ENCODE results near the gene MTNR1A.
A peak's percentile ranks its signal among the peaks of the same experiment; 100 is the strongest.
"Not testable (repeated sequence)": the region's sequence is repeated elsewhere in the genome, so short reads cannot be mapped to it uniquely, and the experiment has no call there.

The MTNR1A gene

GRCh38 chr4:186560647-186561046 lies 5.3 kb upstream of the MTNR1A start:
- no peak for DNase-seq

DNA sequence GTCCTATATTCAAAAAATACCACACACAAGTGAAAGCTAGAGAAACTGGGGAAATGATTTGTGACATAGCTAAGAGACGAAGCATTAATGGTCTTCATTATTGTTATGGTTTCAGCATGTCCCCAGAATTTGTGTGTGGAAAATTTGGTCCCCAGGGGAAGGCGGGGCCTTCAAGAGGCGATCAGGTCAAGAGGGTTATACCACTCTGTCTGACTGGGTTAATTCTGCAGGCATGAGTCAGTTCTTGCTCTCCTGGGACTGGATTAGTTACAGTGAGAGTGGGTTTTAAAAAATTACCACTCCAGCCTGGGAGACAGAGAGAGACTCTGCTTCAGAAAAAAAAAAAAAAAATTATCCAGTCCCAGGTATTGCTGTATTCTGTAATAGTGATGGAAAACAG lies 2.1 kb upstream of the MTNR1A start:
- no peak for DNase-seq

DNA sequence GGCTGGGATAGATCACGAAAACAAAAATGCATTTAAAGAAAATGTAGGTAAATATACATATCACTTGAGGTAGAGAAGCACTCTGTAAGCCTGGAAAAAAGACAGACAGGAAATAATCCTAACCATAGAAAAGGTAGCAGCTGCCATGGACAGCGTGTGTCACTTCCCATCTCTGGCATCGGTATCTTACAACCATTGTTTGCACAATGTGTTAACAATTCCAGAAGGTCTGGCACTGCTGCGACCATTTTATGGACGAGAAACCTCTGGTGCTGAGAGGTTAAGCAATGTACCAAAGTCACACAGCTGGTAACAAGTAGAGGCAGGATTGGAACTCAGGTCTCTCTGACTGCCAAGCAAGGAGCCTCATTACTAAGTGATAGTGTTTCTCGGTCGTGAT lies 1.7 kb upstream of the MTNR1A start:
- no peak for DNase-seq

DNA sequence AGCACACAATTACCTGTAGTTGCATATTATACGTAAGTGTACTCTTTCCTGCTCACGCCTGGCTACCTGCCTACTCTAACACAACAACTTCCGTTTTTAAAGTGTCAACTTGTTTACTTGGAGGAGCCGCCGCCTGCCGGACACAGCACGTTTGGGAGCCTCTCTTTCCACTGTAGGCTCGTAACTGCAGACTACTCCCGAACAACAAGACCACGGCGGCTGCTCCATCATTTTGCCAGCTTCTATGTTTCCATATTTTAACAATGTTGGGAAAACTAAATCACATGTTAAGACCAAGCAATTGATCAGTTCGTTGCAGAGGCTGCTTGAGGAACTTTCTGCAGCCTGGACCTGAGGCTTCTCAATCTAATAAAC lies 841 bp downstream of the MTNR1A start:
- peak; percentile 46 for DNase-seq

DNA sequence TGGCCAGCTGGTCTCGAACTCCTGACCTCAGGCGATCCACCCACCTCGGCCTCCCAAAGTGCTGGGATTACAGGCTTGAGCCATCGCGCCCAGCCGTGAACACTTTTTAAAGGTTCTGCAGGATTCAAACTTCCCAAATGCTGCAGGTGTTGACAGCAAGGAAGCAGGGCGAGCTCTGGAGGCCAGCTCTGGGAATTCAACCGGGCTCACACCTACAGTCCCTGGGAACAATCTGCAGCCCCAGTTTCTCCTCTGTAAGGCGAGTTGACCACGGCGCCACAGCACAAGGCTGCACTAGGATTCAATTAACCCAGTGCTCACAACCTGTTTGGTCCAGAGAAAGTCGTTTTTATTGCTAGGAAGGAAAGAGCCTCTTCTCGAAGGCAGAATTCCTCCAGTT lies 1.6 kb downstream of the MTNR1A start:
- DNase-seq: no peak

- no peak for DNase-seq
Measured at GRCh38 chr4:186551849-186552248, 3.5 kb downstream of the MTNR1A start.

- no peak for DNase-seq
Measured at GRCh38 chr4:186545436-186545835, 9.9 kb downstream of the MTNR1A start.

DNA sequence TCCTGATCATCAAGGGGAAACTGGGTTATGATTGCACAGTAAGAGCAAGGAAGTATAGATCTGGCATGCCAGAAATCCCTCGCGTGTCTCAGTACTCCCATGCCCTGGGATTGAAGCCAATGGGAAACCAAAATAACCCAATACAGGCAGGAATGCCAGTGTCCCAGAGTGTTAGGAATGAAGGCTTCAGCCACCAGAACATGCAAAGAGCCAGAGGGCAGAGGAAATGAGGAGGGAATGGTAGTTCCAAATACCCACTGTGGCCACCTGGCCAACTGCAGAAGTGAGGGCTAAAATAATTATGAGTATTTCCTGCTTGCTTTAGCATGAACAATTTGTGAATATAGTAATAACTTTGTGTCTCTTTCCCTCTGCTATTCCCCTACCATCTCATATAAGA lies 12.2 kb downstream of the MTNR1A start:
- DNase-seq: no peak

- no peak for DNase-seq
Measured at GRCh38 chr4:186541801-186542200, 13.6 kb downstream of the MTNR1A start.

DNA sequence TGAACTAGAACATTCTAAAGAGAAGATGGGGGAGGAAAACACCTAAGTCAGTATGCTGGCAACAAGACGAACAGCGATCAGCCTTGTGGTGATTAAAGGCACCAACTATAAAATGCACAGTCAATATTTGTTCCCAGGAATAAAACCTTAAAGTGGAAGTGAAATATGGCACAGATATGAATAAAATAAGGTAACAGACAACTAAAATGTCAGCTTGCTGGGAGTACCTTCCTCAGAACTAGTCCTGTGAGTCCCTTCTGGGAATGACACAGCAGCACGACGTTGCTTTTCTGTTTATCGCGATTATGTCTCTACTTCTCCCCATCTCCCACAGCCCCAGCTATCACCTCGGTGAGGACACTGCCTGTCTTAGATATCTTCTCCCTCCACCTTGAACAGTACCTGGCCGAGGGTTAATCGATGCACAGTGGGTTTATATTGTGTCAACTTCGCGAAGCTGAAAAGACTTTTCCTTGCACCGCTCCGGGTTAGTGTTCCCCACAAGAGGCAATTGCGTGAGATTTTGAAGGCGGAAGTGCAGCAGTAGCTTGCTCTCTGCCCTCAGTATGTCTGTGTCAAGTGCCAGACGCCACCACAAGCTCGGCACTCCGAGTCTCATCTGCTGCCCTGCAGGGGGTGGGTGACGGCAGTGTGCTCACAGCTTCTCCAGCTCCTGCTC lies 17.4 kb downstream of the MTNR1A start:
- DNase-seq: no peak

DNA sequence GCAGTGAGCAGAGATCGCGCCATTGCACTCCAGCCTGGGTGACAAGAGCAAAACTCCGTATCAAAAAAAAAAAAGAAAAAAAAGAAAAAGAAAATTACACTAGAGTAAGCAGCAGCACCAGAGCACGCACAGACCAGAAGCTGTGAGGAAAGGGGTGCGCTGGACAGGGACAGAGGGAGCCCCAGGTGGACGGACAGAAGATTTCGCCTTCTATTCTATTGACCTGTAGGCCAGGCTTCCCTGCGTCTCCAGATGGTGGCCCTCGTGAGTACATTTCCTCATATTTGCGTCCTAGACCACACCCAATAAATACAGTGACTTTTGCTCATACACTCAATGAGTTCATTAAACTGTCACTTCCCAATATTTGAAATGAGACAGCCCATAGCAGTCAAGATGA lies 19.1 kb downstream of the MTNR1A start:
- DNase-seq: no peak

DNA sequence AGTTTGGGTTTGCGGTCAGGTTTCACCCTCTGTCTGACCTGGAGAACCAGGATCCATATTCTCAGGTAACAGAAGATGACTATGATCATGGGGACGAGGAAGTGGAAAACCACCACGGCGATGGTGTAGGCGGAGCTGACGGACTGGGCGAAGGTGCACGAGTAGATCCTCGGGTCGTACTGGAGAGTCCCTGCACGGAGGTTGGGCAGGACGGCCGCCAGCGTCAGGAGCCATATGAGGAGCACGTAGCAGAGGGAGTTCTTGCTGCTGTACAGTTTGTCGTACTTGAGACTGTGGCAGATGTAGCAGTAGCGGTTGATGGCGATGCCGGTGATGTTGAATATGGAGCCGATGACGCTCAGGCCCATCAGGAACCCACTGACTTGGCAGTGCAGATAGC lies 21.3 kb downstream of the MTNR1A start:
- no peak for DNase-seq

- DNase-seq: not testable (repeated sequence)
Measured at GRCh38 chr4:186523927-186524326, 31.4 kb downstream of the MTNR1A start.

DNA sequence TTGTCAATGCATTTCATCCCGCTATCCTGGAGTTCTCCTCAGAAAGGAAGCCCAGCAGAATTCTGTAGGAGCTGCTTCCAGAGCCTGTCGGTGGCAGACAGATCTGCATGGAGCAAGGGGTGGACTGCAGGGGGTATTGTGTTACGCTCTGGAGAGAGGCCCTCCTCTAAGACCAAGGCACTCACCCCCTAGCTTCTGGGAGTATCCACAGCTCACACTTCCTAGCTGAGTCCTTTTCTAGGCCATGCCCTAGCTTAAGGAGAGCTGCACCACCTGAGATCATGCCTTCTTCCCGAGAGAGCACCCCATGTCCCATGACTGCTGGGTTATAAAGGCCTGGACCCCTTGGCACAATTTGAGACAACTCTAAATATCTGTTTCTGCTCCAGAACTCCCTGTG lies 39.1 kb downstream of the MTNR1A start:
- DNase-seq: no peak

DNA sequence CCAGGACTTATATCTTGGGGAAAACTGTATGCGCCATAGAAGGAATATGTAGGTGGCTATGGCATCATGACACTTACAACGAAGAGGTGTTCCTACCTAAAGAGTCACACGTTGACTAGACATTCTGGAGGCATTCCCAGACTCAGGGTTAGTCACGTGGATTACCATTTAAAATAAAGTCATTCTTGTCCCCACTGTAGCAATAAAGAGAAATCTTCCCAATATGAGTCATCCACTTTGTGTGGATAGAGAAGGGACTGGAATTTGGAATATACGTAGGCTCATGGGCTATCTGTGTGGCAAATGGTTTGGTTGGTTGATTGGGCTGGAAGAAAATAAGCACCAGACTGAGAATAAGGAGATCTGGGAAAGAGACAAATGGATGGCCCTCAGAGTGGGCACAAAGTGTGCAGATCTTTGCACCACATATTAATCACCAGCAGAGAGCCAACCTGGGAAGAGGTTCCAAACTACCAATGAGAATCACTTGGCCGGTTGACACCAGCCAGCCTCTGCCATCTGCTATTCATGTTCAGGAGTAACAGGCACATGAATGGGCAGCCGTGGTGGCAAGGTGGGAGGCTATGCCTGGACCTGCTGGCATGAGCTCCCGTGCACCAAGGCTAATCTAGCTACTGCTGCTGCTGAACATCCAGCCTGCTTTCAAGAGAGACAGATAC lies 41.0 kb downstream of the MTNR1A start:
- no peak for DNase-seq

GRCh38 chr4:186504771-186505170 lies 50.6 kb downstream of the MTNR1A start:
- DNase-seq: not testable (repeated sequence)

DNA sequence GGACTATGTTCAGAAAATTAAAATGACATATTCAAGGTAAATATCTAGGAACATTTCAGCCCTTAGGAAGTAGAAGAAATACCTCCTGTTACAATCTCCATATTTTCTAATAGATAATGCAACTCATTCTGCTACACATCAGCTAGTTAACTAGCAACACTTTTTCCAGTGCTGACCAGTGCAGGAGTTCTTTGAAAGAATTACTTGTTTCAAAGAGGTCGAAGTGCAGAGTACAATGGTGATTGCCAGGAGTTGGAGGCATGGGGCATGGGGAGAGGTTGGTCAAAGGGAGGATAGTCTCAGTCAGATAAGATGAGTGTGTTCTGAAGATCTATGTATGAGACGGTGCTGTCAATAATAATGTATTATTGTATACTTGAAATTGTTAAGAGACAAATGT lies 53.1 kb downstream of the MTNR1A start:
- DNase-seq: no peak

- no peak for DNase-seq
Measured at GRCh38 chr4:186501554-186501953, 53.8 kb downstream of the MTNR1A start.

DNA sequence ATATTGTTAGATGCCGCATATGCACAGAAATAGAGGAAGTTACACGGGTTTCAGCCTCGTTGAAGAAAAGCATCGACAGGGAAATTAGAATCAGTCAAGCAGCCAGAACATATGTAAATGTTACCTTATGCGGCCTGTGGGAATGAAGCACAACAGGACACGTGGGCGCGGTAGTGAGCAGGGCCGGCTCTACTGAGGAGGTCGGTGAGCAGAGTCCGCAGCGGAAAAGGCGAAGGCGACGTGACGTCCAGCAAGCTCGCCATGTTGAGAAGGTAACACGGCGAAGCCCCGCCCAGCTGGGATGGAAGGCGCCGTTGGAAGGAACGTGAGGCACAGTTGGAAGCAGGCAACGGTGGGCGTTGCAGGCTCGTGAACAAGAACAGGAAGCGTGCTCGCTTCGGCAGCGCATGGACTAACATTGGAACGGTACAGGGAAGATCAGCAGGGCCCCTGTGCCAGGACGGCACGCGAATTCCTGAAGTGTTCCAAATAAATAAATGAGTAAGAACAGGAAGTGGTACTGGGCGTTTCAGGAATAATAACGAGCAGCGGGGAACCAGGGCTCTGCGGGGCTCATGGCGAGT lies 54.6 kb downstream of the MTNR1A start:
- DNase-seq: no peak

GRCh38 chr4:186499467-186499866 lies 55.9 kb downstream of the MTNR1A start:
- DNase-seq: no peak

- DNase-seq: no peak
Measured at GRCh38 chr4:186497043-186497442, 58.3 kb downstream of the MTNR1A start.

- DNase-seq: no peak
Measured at GRCh38 chr4:186494496-186494895, 60.9 kb downstream of the MTNR1A start.

- no peak for DNase-seq
Measured at GRCh38 chr4:186487726-186488125, 67.6 kb downstream of the MTNR1A start.

- peak; percentile 58 for DNase-seq
Measured at GRCh38 chr4:186486172-186486571, 69.2 kb downstream of the MTNR1A start.
